HG03280 (cell line): Measurements from ENCODE around the gene FBL.

Experiments
- ATAC-seq: cut with Tn5 transposase; IDR thresholded peaks from one replicate; pipeline ENCODE4 v1.9.1; 2021; ENCODE audit warnings: mild to moderate bottlenecking, moderate library complexity; ENCODE audit not compliant: unreplicated experiment

Gene FBL

GRCh38 chr19:39843919-39844793 is 2.0 kb downstream of the FBL start:
- no peak for ATAC-seq

- no peak for ATAC-seq
Measured at GRCh38 chr19:39842693-39843435, 3.3 kb downstream of the FBL start.

GRCh38 chr19:39841041-39841440 is 5.1 kb downstream of the FBL start:
- ATAC-seq = no peak

- ATAC-seq = no peak
Measured at GRCh38 chr19:39840492-39840891, 5.7 kb downstream of the FBL start.

GRCh38 chr19:39839678-39840327 is 6.4 kb downstream of the FBL start:
- ATAC-seq = no peak

- no peak for ATAC-seq
Measured at GRCh38 chr19:39838569-39838968, 7.6 kb downstream of the FBL start.

- ATAC-seq = no peak
Measured at GRCh38 chr19:39837978-39838377, 8.2 kb downstream of the FBL start.

GRCh38 chr19:39834287-39834841 is 11.8 kb downstream of the FBL start:
- peak; percentile 0 for ATAC-seq

GRCh38 chr19:39833464-39834286 is 12.5 kb downstream of the FBL start, which contains the start of gene DYRK1B:
TSS of gene DYRK1B (minus strand) at chr19:39834162. CDS start at chr19:39831867, 2,295 bp downstream.
- ATAC-seq = peak; percentile 88

- ATAC-seq = no peak
Measured at GRCh38 chr19:39833160-39833463, 13.1 kb downstream of the FBL start.

- no peak for ATAC-seq
Measured at GRCh38 chr19:39832341-39833083, 13.7 kb downstream of the FBL start.

GRCh38 chr19:39831679-39832078 is 14.5 kb downstream of the FBL start:
- ATAC-seq = no peak

GRCh38 chr19:39830847-39831246 is 15.3 kb downstream of the FBL start:
- no peak for ATAC-seq

GRCh38 chr19:39830406-39830805 is 15.8 kb downstream of the FBL start:
- no peak for ATAC-seq

GRCh38 chr19:39829702-39830275 is 16.4 kb downstream of the FBL start:
- no peak for ATAC-seq

GRCh38 chr19:39828654-39829032 is 17.5 kb downstream of the FBL start:
- no peak for ATAC-seq

GRCh38 chr19:39828015-39828653 is 18.0 kb downstream of the FBL start:
- ATAC-seq = no peak

GRCh38 chr19:39827216-39827615 is 19.0 kb downstream of the FBL start:
- ATAC-seq = no peak
